NCI-H748 treated with DMSO at 0.1 percent for 48 hours (cell line): ENCODE measurements around the gene GALNT10.
"Not testable (repeated sequence)": the region's sequence is repeated elsewhere in the genome, so short reads cannot be mapped to it uniquely, and the experiment has no call there.

Experiments
- DNase-seq: peaks from one replicate; lab custom pipeline; 2025; lab: John Stamatoyannopoulos, UW

Gene GALNT10

GRCh38 chr5:154190595-154191304 lies at the start of gene GALNT10:
TSS of gene GALNT10 (plus strand) at chr5:154190733. CDS start at chr5:154190867, 134 bp downstream.
- peak; percentile 17 for DNase-seq

GRCh38 chr5:154141745-154142221 lies 48.8 kb upstream of the GALNT10 start:
- no peak for DNase-seq

GRCh38 chr5:154143211-154143641 lies 47.3 kb upstream of the GALNT10 start:
- DNase-seq: no peak

- DNase-seq: no peak
These were observed 45.3 kb upstream of the GALNT10 start for GRCh38 chr5:154145268-154145667.

GRCh38 chr5:154146409-154146808 lies 44.1 kb upstream of the GALNT10 start:
- DNase-seq: no peak

- no peak for DNase-seq
These were observed 42.9 kb upstream of the GALNT10 start for GRCh38 chr5:154147666-154148065.

GRCh38 chr5:154150471-154150870 lies 40.1 kb upstream of the GALNT10 start:
- DNase-seq: not testable (repeated sequence)

- DNase-seq: no peak
These were observed 32.8 kb upstream of the GALNT10 start for GRCh38 chr5:154157483-154158378.

GRCh38 chr5:154158379-154158737 lies 32.2 kb upstream of the GALNT10 start:
- DNase-seq: no peak

GRCh38 chr5:154159343-154159742 lies 31.2 kb upstream of the GALNT10 start:
- DNase-seq: no peak

- no peak for DNase-seq
These were observed 27.9 kb upstream of the GALNT10 start for GRCh38 chr5:154162539-154163151.

GRCh38 chr5:154163327-154164248 lies 26.9 kb upstream of the GALNT10 start:
- no peak for DNase-seq

GRCh38 chr5:154164249-154164581 lies 26.3 kb upstream of the GALNT10 start:
- peak; percentile 85 for DNase-seq

GRCh38 chr5:154165886-154166285 lies 24.6 kb upstream of the GALNT10 start:
- no peak for DNase-seq

- DNase-seq: peak; percentile 88
These were observed 23.4 kb upstream of the GALNT10 start for GRCh38 chr5:154166901-154167791.

- no peak for DNase-seq
These were observed 22.1 kb upstream of the GALNT10 start for GRCh38 chr5:154168395-154168794.

GRCh38 chr5:154172785-154173184 lies 17.7 kb upstream of the GALNT10 start:
- no peak for DNase-seq

- DNase-seq: no peak
These were observed 16.4 kb upstream of the GALNT10 start for GRCh38 chr5:154174091-154174490.

- no peak for DNase-seq
These were observed 14.4 kb upstream of the GALNT10 start for GRCh38 chr5:154176181-154176580.

GRCh38 chr5:154178661-154179060 lies 11.9 kb upstream of the GALNT10 start:
- no peak for DNase-seq
